K562 (cell line): ENCODE results near the gene CLCNKB. TPM values are rescaled to one million over a fixed set of nuclear protein-coding genes. Genes with fewer than 3 reads are reported as not detected.

Experiments used
- ARID3B ChIP-seq: fragments of 250-450 bp; sonication (Bioruptor Pico); IDR thresholded peaks from 2 replicates; pipeline ENCODE4 v1.4.0; 2020; ENCODE audit warnings: borderline replicate concordance
- HSF4 ChIP-seq: fragments of 250-450 bp; sonication (Bioruptor Pico); IDR thresholded peaks from 2 replicates; pipeline ENCODE4 v2.1.2; 2022; ENCODE audit warnings: mild to moderate bottlenecking, moderate library complexity, borderline replicate concordance
- PHF20 ChIP-seq: fragments of 450-650 bp; IDR thresholded peaks from 2 replicates; pipeline ENCODE4 v1.6.1; 2018; ENCODE audit not compliant: partially characterized antibody
- YBX1 ChIP-seq: fragments of 450-650 bp; IDR thresholded peaks from 2 replicates; pipeline ENCODE4 v1.7.1; 2016; ENCODE audit warnings: mild to moderate bottlenecking
- ZBTB12 ChIP-seq: fragments of 250-450 bp; sonication (Bioruptor Pico); IDR thresholded peaks from 2 replicates; pipeline ENCODE4 v1.4.0; 2020
- ZFP30 ChIP-seq: fragments of 250-450 bp; sonication (Bioruptor Pico); IDR thresholded peaks from 2 replicates; pipeline ENCODE4 v1.8.0; 2022; ENCODE audit warnings: moderate library complexity, mild to moderate bottlenecking, inconsistent platforms, borderline replicate concordance
- ZMIZ1 ChIP-seq, 2 experiments: fragments of 150-350 bp in 1 of 2; IDR thresholded peaks; 2 replicates each; pipeline ENCODE4 v1.6.1; 2012 to 2016; ENCODE audit warnings: low read depth in 2 of 2, low read length in 2 of 2, mild to moderate bottlenecking in 1 of 2, moderate library complexity in 1 of 2
- ZNF431 ChIP-seq: sonication (generic); formaldehyde crosslinking; IDR thresholded peaks from 2 replicates; pipeline ENCODE4 v1.8.0; 2022; ENCODE audit warnings: mild to moderate bottlenecking, missing genetic modification reagents
- ZNF561 ChIP-seq: fragments of 450-650 bp; formaldehyde crosslinking; conservative IDR thresholded peaks from 2 replicates; pipeline ENCODE4 v1.4.0; 2020; ENCODE audit warnings: mild to moderate bottlenecking, moderate library complexity
- ZNF57 ChIP-seq: fragments of 450-650 bp; formaldehyde crosslinking; IDR thresholded peaks from 2 replicates; pipeline ENCODE4 v1.4.0; 2020; ENCODE audit warnings: mild to moderate bottlenecking, moderate library complexity
- polyA plus RNA-seq, 8 experiments: library from polyadenylated mRNA; depleted of rRNA in 4 of 8; stranded (reverse) in 5 of 8; unstranded in 3 of 8; fragments of >200 nt; fragmentation: Nextera tagmentation in 2 of 8; fragmentation: Illumina TruSeq in 1 of 8; extraction: Ambion mirVana in 2 of 8; extraction: Trizol in 1 of 8; gene quantifications; 2 replicates each; pipeline versions ENCODE4 v1.2.1 to v1.2.3, GENCODE V29; 2011 to 2014; ENCODE audit warnings: inconsistent platforms in 1 of 8, missing spikeins in 1 of 8
- total RNA-seq, 7 experiments: library from RNA; depleted of rRNA in 6 of 7; stranded (reverse); fragments of >200 nt in 6 of 7; fragmentation: Illumina TruSeq in 2 of 7; extraction: Trizol in 2 of 7; gene quantifications; 2 replicates each; pipeline versions ENCODE4 v1.2.1 to v1.2.3, GENCODE V29; 2011 to 2021; ENCODE audit warnings: low replicate concordance in 1 of 7
- TF ChIP-seq, protein P1 (sequence below): fragments of 150-350 bp; IDR thresholded peaks from 2 replicates; pipeline ENCODE4 v1.6.1; 2014; ENCODE audit warnings: low read depth, mild to moderate bottlenecking, low read length, borderline replicate concordance
- TF ChIP-seq, protein P2 (sequence below): fragments of 250-450 bp; sonication (Bioruptor Pico); IDR thresholded peaks from 2 replicates; pipeline ENCODE4 v1.4.0; 2020; ENCODE audit warnings: mild to moderate bottlenecking, moderate library complexity

CLCNKB gene
- total and polyA plus RNA-seq, 9 of the 15 experiments (the other 6 are each of a cell fraction or from before 2014, with no cell fraction given) = 0.08 to 1.7 (median 0.64) TPM

GRCh38 chr1:16055613-16056520, 12.3 kb downstream of the CLCNKB start (continued):
- no peak for TF ChIP-seq ZMIZ1 (IDR thresholded peaks at IDR 0.05; ENCODE audit: low read depth in 2 of 2, low read length in 2 of 2)
- TF ChIP-seq ARID3B = no peak
- no peak for TF ChIP-seq HSF4 (CRISPR knock-in tag)
- TF ChIP-seq, protein P1, sequence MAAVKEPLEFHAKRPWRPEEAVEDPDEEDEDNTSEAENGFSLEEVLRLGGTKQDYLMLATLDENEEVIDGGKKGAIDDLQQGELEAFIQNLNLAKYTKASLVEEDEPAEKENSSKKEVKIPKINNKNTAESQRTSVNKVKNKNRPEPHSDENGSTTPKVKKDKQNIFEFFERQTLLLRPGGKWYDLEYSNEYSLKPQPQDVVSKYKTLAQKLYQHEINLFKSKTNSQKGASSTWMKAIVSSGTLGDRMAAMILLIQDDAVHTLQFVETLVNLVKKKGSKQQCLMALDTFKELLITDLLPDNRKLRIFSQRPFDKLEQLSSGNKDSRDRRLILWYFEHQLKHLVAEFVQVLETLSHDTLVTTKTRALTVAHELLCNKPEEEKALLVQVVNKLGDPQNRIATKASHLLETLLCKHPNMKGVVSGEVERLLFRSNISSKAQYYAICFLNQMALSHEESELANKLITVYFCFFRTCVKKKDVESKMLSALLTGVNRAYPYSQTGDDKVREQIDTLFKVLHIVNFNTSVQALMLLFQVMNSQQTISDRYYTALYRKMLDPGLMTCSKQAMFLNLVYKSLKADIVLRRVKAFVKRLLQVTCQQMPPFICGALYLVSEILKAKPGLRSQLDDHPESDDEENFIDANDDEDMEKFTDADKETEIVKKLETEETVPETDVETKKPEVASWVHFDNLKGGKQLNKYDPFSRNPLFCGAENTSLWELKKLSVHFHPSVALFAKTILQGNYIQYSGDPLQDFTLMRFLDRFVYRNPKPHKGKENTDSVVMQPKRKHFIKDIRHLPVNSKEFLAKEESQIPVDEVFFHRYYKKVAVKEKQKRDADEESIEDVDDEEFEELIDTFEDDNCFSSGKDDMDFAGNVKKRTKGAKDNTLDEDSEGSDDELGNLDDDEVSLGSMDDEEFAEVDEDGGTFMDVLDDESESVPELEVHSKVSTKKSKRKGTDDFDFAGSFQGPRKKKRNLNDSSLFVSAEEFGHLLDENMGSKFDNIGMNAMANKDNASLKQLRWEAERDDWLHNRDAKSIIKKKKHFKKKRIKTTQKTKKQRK = no peak
- no peak for TF ChIP-seq YBX1
- TF ChIP-seq ZNF561 (CRISPR knock-in tag) = no peak
- TF ChIP-seq ZNF57 (CRISPR knock-in tag) = no peak
- TF ChIP-seq PHF20 = no peak
- TF ChIP-seq, protein P2, sequence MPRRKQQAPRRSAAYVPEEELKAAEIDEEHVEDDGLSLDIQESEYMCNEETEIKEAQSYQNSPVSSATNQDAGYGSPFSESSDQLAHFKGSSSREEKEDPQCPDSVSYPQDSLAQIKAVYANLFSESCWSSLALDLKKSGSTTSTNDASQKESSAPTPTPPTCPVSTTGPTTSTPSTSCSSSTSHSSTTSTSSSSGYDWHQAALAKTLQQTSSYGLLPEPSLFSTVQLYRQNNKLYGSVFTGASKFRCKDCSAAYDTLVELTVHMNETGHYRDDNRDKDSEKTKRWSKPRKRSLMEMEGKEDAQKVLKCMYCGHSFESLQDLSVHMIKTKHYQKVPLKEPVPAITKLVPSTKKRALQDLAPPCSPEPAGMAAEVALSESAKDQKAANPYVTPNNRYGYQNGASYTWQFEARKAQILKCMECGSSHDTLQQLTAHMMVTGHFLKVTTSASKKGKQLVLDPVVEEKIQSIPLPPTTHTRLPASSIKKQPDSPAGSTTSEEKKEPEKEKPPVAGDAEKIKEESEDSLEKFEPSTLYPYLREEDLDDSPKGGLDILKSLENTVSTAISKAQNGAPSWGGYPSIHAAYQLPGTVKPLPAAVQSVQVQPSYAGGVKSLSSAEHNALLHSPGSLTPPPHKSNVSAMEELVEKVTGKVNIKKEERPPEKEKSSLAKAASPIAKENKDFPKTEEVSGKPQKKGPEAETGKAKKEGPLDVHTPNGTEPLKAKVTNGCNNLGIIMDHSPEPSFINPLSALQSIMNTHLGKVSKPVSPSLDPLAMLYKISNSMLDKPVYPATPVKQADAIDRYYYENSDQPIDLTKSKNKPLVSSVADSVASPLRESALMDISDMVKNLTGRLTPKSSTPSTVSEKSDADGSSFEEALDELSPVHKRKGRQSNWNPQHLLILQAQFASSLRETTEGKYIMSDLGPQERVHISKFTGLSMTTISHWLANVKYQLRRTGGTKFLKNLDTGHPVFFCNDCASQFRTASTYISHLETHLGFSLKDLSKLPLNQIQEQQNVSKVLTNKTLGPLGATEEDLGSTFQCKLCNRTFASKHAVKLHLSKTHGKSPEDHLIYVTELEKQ (CRISPR knock-in tag) = no peak
- no peak for TF ChIP-seq ZBTB12 (CRISPR knock-in tag)
- TF ChIP-seq ZNF431 (CRISPR knock-in tag) = peak; percentile 49; the same call in 1 of the 2 replicates
- no peak for TF ChIP-seq ZFP30 (CRISPR knock-in tag)
